Chondrocyte (in vitro differentiated cells): ENCODE results near the gene LYL1. TPM values are rescaled to one million over a fixed set of nuclear protein-coding genes. Genes with fewer than 3 reads are reported as not detected.

Experiments
- DNase-seq: peaks from one replicate; pipeline ENCODE4 v3.0.0; 2021; ENCODE audit warnings: mixed read lengths, low spot score
- H3K27ac Mint-ChIP-seq: one replicate; pipeline ENCODE4 v1.8.0; 2021; ENCODE audit warnings: mild to moderate bottlenecking, moderate library complexity, mixed read lengths; ENCODE audit not compliant: unreplicated experiment
- H3K27me3 Mint-ChIP-seq: 2 replicates; pipeline ENCODE4 v1.8.0; 2021; ENCODE audit warnings: low read depth, mixed read lengths
- H3K36me3 Mint-ChIP-seq: 2 replicates; pipeline ENCODE4 v1.8.0; 2021; ENCODE audit warnings: low read depth, mixed read lengths
- H3K4me1 Mint-ChIP-seq: 2 replicates; pipeline ENCODE4 v1.8.0; 2021; ENCODE audit warnings: low read depth, mild to moderate bottlenecking, mixed read lengths
- H3K4me3 Mint-ChIP-seq: one replicate; pipeline ENCODE4 v1.8.0; 2021; ENCODE audit warnings: mild to moderate bottlenecking, moderate library complexity, mixed read lengths; ENCODE audit not compliant: unreplicated experiment
- H3K9me3 Mint-ChIP-seq: 2 replicates; pipeline ENCODE4 v1.8.0; 2021; ENCODE audit warnings: low read depth, mixed read lengths
- total RNA-seq: library from RNA; stranded (reverse); gene quantifications from 3 replicates; pipeline ENCODE4 v1.2.1, GENCODE V29; 2021
- TF ChIP-seq, protein P1 (sequence below): fragments of 200-600 bp; sonication (generic); IDR thresholded peaks from 2 replicates; pipeline ENCODE4 v1.5.0; 2021; ENCODE audit warnings: antibody characterized with exemption, mild to moderate bottlenecking, moderate library complexity

Gene LYL1
- total RNA-seq, 1 donor from 2014 or later, result 0.47 TPM

GRCh38 chr19:13120031-13120430 lies 17.4 kb upstream of the LYL1 start:
- Mint-ChIP-seq H3K4me1 (peaks cover 60% of the 10 kb centered on the region), H3K9me3 (no peaks in the 10 kb centered on the region), H3K27me3 (no peaks in the 10 kb centered on the region), H3K4me3 (peak overlapping the region; percentile 69), H3K36me3 (peaks cover 1% of the 10 kb centered on the region), H3K27ac (peak overlapping the region; percentile 60)
- no peak for DNase-seq
- TF ChIP-seq, protein P1, sequence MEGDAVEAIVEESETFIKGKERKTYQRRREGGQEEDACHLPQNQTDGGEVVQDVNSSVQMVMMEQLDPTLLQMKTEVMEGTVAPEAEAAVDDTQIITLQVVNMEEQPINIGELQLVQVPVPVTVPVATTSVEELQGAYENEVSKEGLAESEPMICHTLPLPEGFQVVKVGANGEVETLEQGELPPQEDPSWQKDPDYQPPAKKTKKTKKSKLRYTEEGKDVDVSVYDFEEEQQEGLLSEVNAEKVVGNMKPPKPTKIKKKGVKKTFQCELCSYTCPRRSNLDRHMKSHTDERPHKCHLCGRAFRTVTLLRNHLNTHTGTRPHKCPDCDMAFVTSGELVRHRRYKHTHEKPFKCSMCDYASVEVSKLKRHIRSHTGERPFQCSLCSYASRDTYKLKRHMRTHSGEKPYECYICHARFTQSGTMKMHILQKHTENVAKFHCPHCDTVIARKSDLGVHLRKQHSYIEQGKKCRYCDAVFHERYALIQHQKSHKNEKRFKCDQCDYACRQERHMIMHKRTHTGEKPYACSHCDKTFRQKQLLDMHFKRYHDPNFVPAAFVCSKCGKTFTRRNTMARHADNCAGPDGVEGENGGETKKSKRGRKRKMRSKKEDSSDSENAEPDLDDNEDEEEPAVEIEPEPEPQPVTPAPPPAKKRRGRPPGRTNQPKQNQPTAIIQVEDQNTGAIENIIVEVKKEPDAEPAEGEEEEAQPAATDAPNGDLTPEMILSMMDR, result no peak

DNA sequence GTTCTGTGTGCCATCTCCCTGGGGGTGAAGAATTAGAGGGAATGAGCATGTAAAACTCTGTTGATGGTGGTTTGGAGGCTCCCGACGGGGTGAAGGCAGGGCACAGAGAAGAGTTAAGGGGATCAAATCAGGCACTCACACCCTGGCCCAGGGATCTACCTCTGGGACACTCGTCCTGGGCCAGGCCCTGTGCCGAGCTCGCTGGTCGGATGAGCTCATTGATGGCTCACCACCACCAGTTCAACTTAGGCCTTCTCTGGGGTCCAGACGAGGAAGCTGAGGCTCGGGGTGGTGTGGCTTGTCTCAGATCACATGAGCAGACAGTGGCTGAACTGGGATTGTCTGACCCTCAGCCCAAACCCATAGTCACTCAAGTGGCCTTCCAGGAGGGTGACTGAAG lies 17.0 kb upstream of the LYL1 start:
- no peak for DNase-seq
- H3K27me3 Mint-ChIP-seq, result no peaks in the 10 kb centered on the region
- H3K27ac Mint-ChIP-seq, result peak overlapping the region; percentile 60
- peaks cover 1% of the 10 kb centered on the region for H3K36me3 Mint-ChIP-seq
- TF ChIP-seq, protein P1, result no peak
- H3K4me1 Mint-ChIP-seq, result peaks cover 61% of the 10 kb centered on the region
- H3K9me3 Mint-ChIP-seq, result no peaks in the 10 kb centered on the region
- peak overlapping the region; percentile 69 for H3K4me3 Mint-ChIP-seq

- H3K4me3 Mint-ChIP-seq, result peak overlapping the region; percentile 69
- peaks cover 61% of the 10 kb centered on the region for H3K4me1 Mint-ChIP-seq
- no peaks in the 10 kb centered on the region for H3K9me3 Mint-ChIP-seq
- DNase-seq, result no peak
- TF ChIP-seq, protein P1, result no peak
- H3K27me3 Mint-ChIP-seq, result no peaks in the 10 kb centered on the region
- H3K36me3 Mint-ChIP-seq, result peaks cover 1% of the 10 kb centered on the region
- peak overlapping the region; percentile 60 for H3K27ac Mint-ChIP-seq
These were observed 16.0 kb upstream of the LYL1 start for GRCh38 chr19:13118424-13119193.

DNA sequence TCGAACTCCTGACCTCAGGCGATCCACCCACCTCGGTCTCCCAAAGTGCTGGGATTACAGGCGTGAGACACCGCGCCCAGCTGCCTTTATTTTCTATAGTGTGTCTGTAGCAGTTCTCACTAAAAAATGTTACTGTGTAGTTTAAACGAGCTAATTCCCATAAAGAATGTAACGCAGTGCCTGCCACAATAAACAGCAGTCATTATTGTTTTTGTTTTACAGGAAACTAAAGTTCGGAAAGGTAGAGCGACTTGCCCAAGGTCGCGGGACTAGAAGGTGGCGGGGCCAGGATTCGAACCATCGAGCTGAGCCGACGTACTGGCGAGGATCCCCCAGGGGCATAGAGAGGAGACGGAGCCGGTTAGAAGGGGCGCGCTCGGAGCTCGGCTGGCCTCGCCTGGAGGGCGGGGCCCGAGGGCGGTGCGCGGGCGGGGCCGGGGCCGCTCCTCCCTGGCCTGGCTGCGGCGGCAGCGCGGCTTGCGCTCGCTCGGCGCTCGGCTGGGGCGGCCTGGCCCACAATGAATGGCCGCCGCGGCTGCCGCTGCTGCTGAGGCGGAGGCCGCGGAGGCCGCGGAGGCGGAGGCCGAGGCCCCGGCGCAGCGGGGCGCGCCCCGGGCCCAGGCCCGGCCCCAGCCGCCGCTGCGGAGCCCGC lies 15.2 kb upstream of the LYL1 start, which contains the start of gene NACC1:
Gene NACC1 (plus strand): TSS at position 493 of the 652 bp plus-strand sequence. CDS start 16,944 bp downstream, outside the sequence.
- H3K27ac Mint-ChIP-seq, result peak within 1 kb of the TSS; percentile 96
- DNase-seq, result no peak
- peaks cover 61% of the 10 kb centered on the region for H3K4me1 Mint-ChIP-seq
- no peaks in the 10 kb centered on the region for H3K9me3 Mint-ChIP-seq
- H3K36me3 Mint-ChIP-seq, result peaks cover 1% of the 10 kb centered on the region
- peak within 1 kb of the TSS; percentile 93 for H3K4me3 Mint-ChIP-seq
- TF ChIP-seq, protein P1, result no peak
- no peaks in the 10 kb centered on the region for H3K27me3 Mint-ChIP-seq

GRCh38 chr19:13117176-13117771 lies 14.6 kb upstream of the LYL1 start:
- Mint-ChIP-seq H3K27me3 (no peaks in the 10 kb centered on the region), H3K9me3 (no peaks in the 10 kb centered on the region), H3K4me1 (peaks cover 57% of the 10 kb centered on the region), H3K4me3 (peak overlapping the region; percentile 93), H3K27ac (peak overlapping the region; percentile 96), H3K36me3 (peaks cover 3% of the 10 kb centered on the region)
- TF ChIP-seq, protein P1, result no peak
- DNase-seq, result no peak
